Memory B cell (primary cell): ENCODE measurements around the gene GSG1L2.

Experiments used
- ATAC-seq: fragments of 150-1000 bp; cut with Tn5 transposase; 2 replicates; pipeline ENCODE4 v1.10.0; 2021; ENCODE audit warnings: low read depth, mild to moderate bottlenecking, moderate library complexity
- DNase-seq, 2 donors: peaks; one replicate each; pipeline ENCODE4 v3.0.0; 2022; ENCODE audit warnings: low spot score in 2 of 2
- H3K27ac Mint-ChIP-seq: one replicate; pipeline ENCODE4 v1.8.0; 2022; ENCODE audit warnings: mild to moderate bottlenecking, moderate library complexity, mixed read lengths
- H3K27me3 Mint-ChIP-seq: one replicate; pipeline ENCODE4 v1.8.0; 2022; ENCODE audit warnings: mixed read lengths
- H3K36me3 Mint-ChIP-seq: one replicate; pipeline ENCODE4 v1.8.0; 2022; ENCODE audit warnings: mild to moderate bottlenecking, mixed read lengths
- H3K4me1 Mint-ChIP-seq: one replicate; pipeline ENCODE4 v1.8.0; 2022; ENCODE audit warnings: mixed read lengths
- H3K4me3 Mint-ChIP-seq: one replicate; pipeline ENCODE4 v1.8.0; 2022; ENCODE audit warnings: mild to moderate bottlenecking, moderate library complexity, mixed read lengths
- H3K9me3 Mint-ChIP-seq: one replicate; pipeline ENCODE4 v1.8.0; 2022; ENCODE audit warnings: mixed read lengths

Gene GSG1L2

GRCh38 chr17:9839433-9839832 is 17.6 kb upstream of the GSG1L2 start:
- Mint-ChIP-seq H3K4me3 (no peak overlapping the region), H3K27me3 (peaks cover 9% of the 10 kb centered on the region)

DNA sequence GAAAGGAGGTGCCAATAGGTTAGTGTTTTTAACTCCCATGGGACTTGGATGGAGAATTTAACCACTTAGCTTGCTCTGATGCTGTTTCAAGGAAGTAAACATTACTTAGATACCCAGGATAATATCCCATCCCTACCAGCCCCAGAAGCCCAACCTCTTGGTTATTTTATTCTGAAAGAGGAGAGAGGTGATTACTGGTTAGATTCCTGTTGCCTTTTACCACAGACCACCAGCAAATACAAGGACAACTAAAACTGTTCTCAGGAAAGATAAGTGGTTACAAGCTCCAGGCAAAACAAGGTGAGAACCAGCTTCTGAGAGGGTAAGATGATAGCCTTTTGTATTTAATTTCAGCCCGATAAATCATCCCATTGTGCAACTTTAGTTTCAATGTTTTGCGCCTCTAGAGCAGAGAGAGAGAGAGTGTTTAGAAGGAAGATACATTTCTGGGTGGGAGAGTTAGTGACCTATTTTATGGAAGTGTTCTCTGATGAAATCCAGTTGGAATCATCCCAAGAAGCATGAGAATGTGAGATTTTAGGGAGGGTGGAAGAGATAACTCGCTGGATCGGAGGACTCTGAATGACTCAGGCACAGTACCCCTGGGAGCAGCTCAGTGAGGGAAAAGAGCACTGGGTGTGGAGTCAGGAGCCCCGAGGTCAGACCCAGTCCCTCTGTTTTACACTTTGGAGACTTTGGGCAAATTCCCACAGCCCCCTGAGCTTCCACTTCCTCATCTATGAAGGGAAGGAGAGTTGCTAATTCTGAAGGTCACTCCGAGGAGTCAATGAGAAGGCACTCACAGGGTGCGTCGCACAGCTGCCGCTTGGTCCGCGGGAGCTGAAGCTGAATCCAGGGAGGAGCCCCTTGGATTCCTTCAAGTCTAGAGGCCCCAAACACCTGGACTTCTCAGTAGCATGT is 15.9 kb upstream of the GSG1L2 start:
- peaks cover 3% of the 10 kb centered on the region for H3K9me3 Mint-ChIP-seq
- H3K27me3 Mint-ChIP-seq, result peaks cover 5% of the 10 kb centered on the region
- H3K27ac Mint-ChIP-seq, result no peak overlapping the region
- DNase-seq, result no peak
- H3K36me3 Mint-ChIP-seq, result no peaks in the 10 kb centered on the region
- no peaks in the 10 kb centered on the region for H3K4me1 Mint-ChIP-seq
- ATAC-seq, result no peak
- no peak overlapping the region for H3K4me3 Mint-ChIP-seq

More at GRCh38 chr17:9839433-9839832, 17.6 kb upstream of the GSG1L2 start:
- peaks cover 3% of the 10 kb centered on the region for H3K9me3 Mint-ChIP-seq
- no peaks in the 10 kb centered on the region for H3K36me3 Mint-ChIP-seq
- DNase-seq (no peak), ATAC-seq (no peak)
- no peak overlapping the region for H3K27ac Mint-ChIP-seq
- no peaks in the 10 kb centered on the region for H3K4me1 Mint-ChIP-seq

DNA sequence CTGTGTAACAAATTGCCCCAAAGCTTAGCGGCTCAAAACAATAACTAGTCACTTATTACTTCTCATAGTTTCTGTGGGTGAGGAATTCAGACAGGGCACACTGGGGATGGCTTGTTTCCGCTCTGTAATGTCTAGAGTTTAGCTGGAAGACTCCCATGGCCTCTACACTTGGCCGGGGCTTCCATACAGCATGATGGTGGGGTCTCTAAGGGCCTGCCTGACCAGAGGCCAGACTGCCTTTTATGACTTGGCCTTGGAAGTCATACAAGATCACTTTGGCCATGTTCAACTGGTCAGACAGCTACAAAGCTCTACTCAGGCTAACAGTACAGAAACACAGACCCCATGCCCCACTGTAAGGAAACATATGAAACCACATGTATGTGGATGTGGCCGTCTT is 12.0 kb upstream of the GSG1L2 start:
- ATAC-seq, result no peak
- Mint-ChIP-seq H3K27me3 (peaks cover under 1% of the 10 kb centered on the region), H3K9me3 (no peaks in the 10 kb centered on the region), H3K4me1 (no peaks in the 10 kb centered on the region), H3K36me3 (no peaks in the 10 kb centered on the region), H3K4me3 (no peak overlapping the region), H3K27ac (no peak overlapping the region)
- DNase-seq, result no peak

- no peak overlapping the region for H3K4me3 Mint-ChIP-seq
- no peaks in the 10 kb centered on the region for H3K27me3 Mint-ChIP-seq
- H3K27ac Mint-ChIP-seq, result no peak overlapping the region
- ATAC-seq, result no peak
- no peaks in the 10 kb centered on the region for H3K4me1 Mint-ChIP-seq
- no peaks in the 10 kb centered on the region for H3K9me3 Mint-ChIP-seq
- no peaks in the 10 kb centered on the region for H3K36me3 Mint-ChIP-seq
- no peak for DNase-seq
Observed at GRCh38 chr17:9830711-9831110, 8.8 kb upstream of the GSG1L2 start.

GRCh38 chr17:9829343-9829742 is 7.5 kb upstream of the GSG1L2 start:
- Mint-ChIP-seq H3K27me3 (no peaks in the 10 kb centered on the region), H3K36me3 (no peaks in the 10 kb centered on the region), H3K4me1 (no peaks in the 10 kb centered on the region), H3K9me3 (no peaks in the 10 kb centered on the region), H3K4me3 (no peak overlapping the region), H3K27ac (no peak overlapping the region)
- no peak for ATAC-seq
- DNase-seq, result no peak

DNA sequence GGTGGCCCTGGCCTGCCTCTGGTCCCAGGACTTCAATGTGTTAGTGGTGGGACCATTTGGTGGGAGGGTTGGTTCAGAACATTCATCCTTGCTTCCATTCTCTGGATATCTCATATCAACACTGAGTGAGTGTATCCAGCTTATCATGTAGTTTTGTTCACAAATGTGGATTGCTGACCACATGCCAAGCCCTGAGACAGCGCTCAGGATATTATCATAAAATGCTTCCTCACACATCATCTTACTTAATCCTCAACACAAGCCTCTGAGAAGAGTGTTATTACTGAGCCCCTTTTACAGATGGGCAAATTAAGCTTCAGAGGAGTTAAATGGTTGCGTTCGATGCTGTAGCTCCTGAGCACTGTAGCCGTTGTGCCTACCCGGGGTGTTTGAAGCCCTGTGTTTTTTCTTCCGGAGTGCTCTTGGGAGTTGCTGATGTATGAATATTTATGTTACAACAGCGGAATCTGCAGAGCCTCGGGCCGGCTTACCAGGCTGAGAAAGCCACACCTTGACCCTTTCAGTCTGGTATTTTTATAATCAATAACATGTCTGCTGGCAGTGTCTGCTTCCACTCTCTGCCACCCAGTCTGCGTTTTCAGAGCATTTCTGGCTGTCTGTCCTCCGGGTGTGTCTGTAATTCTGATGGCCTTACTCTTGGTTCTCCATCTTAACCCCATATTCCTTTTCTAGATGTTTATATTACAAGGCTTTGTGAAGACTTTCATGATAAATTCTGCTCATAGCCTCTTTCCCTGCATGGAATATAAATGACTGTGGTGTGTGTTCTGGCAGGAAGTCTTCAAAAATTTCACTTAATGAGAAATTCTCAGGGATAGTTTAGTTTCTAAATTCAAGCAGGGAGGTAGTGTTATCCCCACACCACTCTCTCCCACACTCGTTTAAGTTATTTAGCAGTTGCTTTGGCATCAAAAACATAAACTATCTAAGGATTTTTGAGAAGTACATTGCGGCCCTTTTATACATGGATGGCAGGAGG is 6.7 kb upstream of the GSG1L2 start:
- no peaks in the 10 kb centered on the region for H3K9me3 Mint-ChIP-seq
- no peaks in the 10 kb centered on the region for H3K4me1 Mint-ChIP-seq
- H3K27me3 Mint-ChIP-seq, result no peaks in the 10 kb centered on the region
- no peak overlapping the region for H3K27ac Mint-ChIP-seq
- no peak overlapping the region for H3K4me3 Mint-ChIP-seq
- no peak for ATAC-seq
- H3K36me3 Mint-ChIP-seq, result no peaks in the 10 kb centered on the region
- DNase-seq, result no peak

DNA sequence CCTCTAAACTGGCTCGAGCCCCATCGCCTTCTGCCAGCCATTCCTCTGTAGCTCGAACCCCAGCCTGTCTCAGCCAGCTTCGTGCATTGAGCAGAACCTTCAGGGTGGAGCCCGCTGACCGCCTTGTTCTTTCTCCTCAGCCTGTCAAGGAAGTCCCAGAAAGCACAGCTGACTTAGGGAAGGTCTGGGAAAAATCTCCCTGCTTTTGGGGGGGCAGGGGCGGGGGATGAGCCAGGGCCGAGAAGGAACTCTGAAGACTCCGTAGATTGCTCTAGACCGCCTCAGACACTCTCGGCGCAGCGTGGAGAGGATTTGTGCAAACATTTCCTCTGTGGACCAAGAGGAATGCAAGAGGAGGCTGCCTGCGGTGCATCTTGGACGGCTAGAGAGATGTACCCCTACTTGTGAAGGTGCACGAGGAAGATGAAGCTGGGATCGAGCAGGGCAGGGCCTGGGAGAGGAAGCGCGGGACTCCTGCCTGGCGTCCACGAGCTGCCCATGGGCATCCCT is 3.8 kb upstream of the GSG1L2 start, which contains the start of gene GLP2R:
Gene GLP2R, plus strand, starts transcription at position 284 of the 510 bp plus-strand sequence. Its CDS starts 140 bp downstream, at position 424.
- Mint-ChIP-seq H3K27ac (no peak within 1 kb of the TSS), H3K9me3 (peaks cover 3% of the 10 kb centered on the region), H3K36me3 (no peaks in the 10 kb centered on the region), H3K4me3 (no peak within 1 kb of the TSS), H3K4me1 (no peaks in the 10 kb centered on the region), H3K27me3 (peaks cover 3% of the 10 kb centered on the region)
- ATAC-seq, result no peak
- no peak for DNase-seq

DNA sequence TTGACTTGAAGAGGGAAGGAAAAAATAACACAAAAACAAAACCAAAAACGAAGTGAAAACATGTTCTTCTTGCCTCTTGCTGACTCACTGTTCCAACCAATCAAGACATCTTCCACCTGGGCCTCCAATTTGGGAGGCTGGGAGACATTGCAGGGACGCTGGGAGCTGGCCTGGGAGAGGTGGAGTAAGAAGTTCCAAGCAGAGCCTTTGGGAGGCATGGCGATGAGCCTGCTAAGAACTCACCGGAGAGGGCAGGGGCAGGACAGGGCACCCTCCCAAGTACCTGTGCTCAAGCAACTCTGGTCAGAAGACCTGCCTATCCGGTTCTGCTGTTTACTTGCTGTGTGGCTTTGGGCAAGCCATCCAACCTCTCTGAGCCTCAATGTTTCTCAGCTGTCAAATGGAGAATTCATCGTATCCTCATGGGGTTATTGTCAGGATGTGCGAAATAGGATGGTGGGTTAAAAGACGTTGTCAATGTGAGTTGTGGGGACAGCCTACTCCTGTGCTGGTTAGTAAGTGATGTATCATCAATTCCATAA is 3.0 kb upstream of the GSG1L2 start:
- H3K9me3 Mint-ChIP-seq, result peaks cover 3% of the 10 kb centered on the region
- no peak overlapping the region for H3K27ac Mint-ChIP-seq
- H3K4me3 Mint-ChIP-seq, result no peak overlapping the region
- no peaks in the 10 kb centered on the region for H3K4me1 Mint-ChIP-seq
- ATAC-seq, result no peak
- no peaks in the 10 kb centered on the region for H3K36me3 Mint-ChIP-seq
- H3K27me3 Mint-ChIP-seq, result peaks cover 3% of the 10 kb centered on the region
- no peak for DNase-seq

GRCh38 chr17:9824094-9824493 is 2.2 kb upstream of the GSG1L2 start:
- ATAC-seq (no peak), DNase-seq (no peak)
- H3K4me1 Mint-ChIP-seq, result no peaks in the 10 kb centered on the region
- H3K27me3 Mint-ChIP-seq, result peaks cover 3% of the 10 kb centered on the region
- H3K9me3 Mint-ChIP-seq, result peaks cover 3% of the 10 kb centered on the region
- no peaks in the 10 kb centered on the region for H3K36me3 Mint-ChIP-seq
- H3K27ac Mint-ChIP-seq, result no peak overlapping the region
- no peak overlapping the region for H3K4me3 Mint-ChIP-seq

DNA sequence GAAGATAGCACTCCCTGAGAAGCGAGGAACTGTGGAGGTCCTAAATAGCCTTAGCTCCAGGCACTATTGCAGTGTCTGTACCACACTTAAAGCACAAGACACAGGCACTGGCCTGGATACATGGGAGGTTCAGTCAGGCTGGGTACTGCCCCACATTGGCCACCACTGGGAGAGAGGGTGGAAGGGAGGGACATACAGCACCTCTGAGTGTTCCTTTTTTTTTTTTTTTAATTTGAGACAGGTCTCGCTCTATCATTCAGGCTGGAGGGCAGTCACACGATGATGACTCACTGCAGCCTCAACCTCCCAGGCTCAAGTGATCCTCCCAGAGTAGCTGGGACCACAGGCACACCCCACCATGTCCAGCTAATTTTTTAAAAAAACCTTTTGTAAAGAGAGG is 1.4 kb downstream of the GSG1L2 start:
- ATAC-seq, result no peak
- no peak for DNase-seq
- H3K27ac Mint-ChIP-seq, result no peak overlapping the region
- H3K4me1 Mint-ChIP-seq, result peaks cover 3% of the 10 kb centered on the region
- H3K36me3 Mint-ChIP-seq, result no peaks in the 10 kb centered on the region
- H3K4me3 Mint-ChIP-seq, result no peak overlapping the region
- H3K9me3 Mint-ChIP-seq, result peaks cover 12% of the 10 kb centered on the region
- H3K27me3 Mint-ChIP-seq, result peaks cover 9% of the 10 kb centered on the region

- ATAC-seq (no peak), DNase-seq (no peak)
- Mint-ChIP-seq H3K4me3 (no peak overlapping the region), H3K4me1 (peaks cover 3% of the 10 kb centered on the region), H3K27me3 (peaks cover 9% of the 10 kb centered on the region), H3K36me3 (no peaks in the 10 kb centered on the region), H3K27ac (no peak overlapping the region), H3K9me3 (peaks cover 12% of the 10 kb centered on the region)
Observed at GRCh38 chr17:9818760-9819159, 3.1 kb downstream of the GSG1L2 start.

DNA sequence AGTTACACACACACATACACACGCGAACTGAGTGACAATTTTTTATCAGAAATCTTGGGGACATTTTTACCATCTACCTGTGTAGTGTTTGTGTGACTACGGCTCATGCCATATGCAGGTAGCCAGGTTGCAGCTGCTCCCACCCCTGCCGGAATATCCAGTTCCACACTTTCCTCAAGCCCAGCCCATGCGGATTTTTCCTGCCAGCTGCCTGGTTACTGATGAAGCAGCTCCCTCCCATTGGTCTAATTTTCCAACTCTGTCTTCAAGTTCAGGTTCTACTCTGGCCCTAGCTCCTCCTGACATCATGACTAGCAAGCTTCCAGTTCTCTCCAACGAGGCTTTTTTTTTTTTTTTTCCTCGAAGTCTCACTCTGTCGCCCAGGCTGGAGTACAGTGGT is 4.8 kb downstream of the GSG1L2 start:
- ATAC-seq (no peak), DNase-seq (no peak)
- Mint-ChIP-seq H3K4me1 (peaks cover 3% of the 10 kb centered on the region), H3K9me3 (peaks cover 9% of the 10 kb centered on the region), H3K36me3 (no peaks in the 10 kb centered on the region), H3K4me3 (no peak overlapping the region), H3K27ac (no peak overlapping the region), H3K27me3 (peaks cover 7% of the 10 kb centered on the region)

GRCh38 chr17:9816472-9816871 is 5.4 kb downstream of the GSG1L2 start:
- DNase-seq (no peak), ATAC-seq (no peak)
- H3K36me3 Mint-ChIP-seq, result no peaks in the 10 kb centered on the region
- peaks cover 9% of the 10 kb centered on the region for H3K9me3 Mint-ChIP-seq
- no peak overlapping the region for H3K27ac Mint-ChIP-seq
- peaks cover 6% of the 10 kb centered on the region for H3K27me3 Mint-ChIP-seq
- no peak overlapping the region for H3K4me3 Mint-ChIP-seq
- H3K4me1 Mint-ChIP-seq, result peaks cover 3% of the 10 kb centered on the region
